ENCODE data around the gene ZFYVE9.
"Not testable (repeated sequence)": the region's sequence is repeated elsewhere in the genome, so short reads cannot be mapped to it uniquely, and the experiment has no call there.

The ZFYVE9 gene

GRCh38 chr1:52162947-52163346 is 21.1 kb downstream of the ZFYVE9 start:
- no peak for DNase-seq (ENCODE audit: low spot score in 2 of 2)
- Mint-ChIP-seq H3K36me3 (peaks cover 2% of the 10 kb centered on the region), H3K27ac (no peak overlapping the region), H3K4me1 (no peaks in the 10 kb centered on the region), H3K4me3 (no peak overlapping the region), H3K9me3 (no peaks in the 10 kb centered on the region), H3K27me3 (peaks cover 13% of the 10 kb centered on the region)
- no peak for ATAC-seq (ENCODE audit: low read depth)

GRCh38 chr1:52164604-52165003 is 22.7 kb downstream of the ZFYVE9 start:
- Mint-ChIP-seq H3K4me1 (no peaks in the 10 kb centered on the region), H3K27ac (no peak overlapping the region), H3K4me3 (no peak overlapping the region), H3K36me3 (peaks cover 2% of the 10 kb centered on the region), H3K27me3 (peaks cover 13% of the 10 kb centered on the region), H3K9me3 (no peaks in the 10 kb centered on the region)
- no peak for ATAC-seq (ENCODE audit: low read depth)
- DNase-seq (ENCODE audit: low spot score in 2 of 2), result no peak

- H3K27ac Mint-ChIP-seq, result no peak overlapping the region
- no peak overlapping the region for H3K4me3 Mint-ChIP-seq
- ATAC-seq (ENCODE audit: low read depth), result no peak
Observed at GRCh38 chr1:52166996-52167753, 25.3 kb downstream of the ZFYVE9 start.

GRCh38 chr1:52168373-52169080 is 26.6 kb downstream of the ZFYVE9 start:
- Mint-ChIP-seq H3K27me3 (peaks cover 4% of the 10 kb centered on the region), H3K4me1 (no peaks in the 10 kb centered on the region)
- no peak for ATAC-seq (ENCODE audit: low read depth)

More at GRCh38 chr1:52166996-52167753, 25.3 kb downstream of the ZFYVE9 start:
- Mint-ChIP-seq H3K9me3 (peaks cover 2% of the 10 kb centered on the region), H3K4me1 (no peaks in the 10 kb centered on the region), H3K36me3 (peaks cover 2% of the 10 kb centered on the region), H3K27me3 (peaks cover 9% of the 10 kb centered on the region)
- DNase-seq (ENCODE audit: low spot score in 2 of 2), result no peak

GRCh38 chr1:52171149-52171548 is 29.3 kb downstream of the ZFYVE9 start:
- H3K36me3 Mint-ChIP-seq; DNase-seq (ENCODE audit: low spot score in 2 of 2); H3K4me1 Mint-ChIP-seq; H3K27ac Mint-ChIP-seq; H3K9me3 Mint-ChIP-seq; H3K27me3 Mint-ChIP-seq; ATAC-seq (ENCODE audit: low read depth); H3K4me3 Mint-ChIP-seq: not testable (repeated sequence)

More at GRCh38 chr1:52168373-52169080, 26.6 kb downstream of the ZFYVE9 start:
- H3K36me3 Mint-ChIP-seq, result no peaks in the 10 kb centered on the region
- no peak overlapping the region for H3K27ac Mint-ChIP-seq
- peaks cover 2% of the 10 kb centered on the region for H3K9me3 Mint-ChIP-seq
- H3K4me3 Mint-ChIP-seq, result no peak overlapping the region
- DNase-seq (ENCODE audit: low spot score in 2 of 2), result no peak

- Mint-ChIP-seq H3K4me1 (no peaks in the 10 kb centered on the region), H3K27ac (no peak overlapping the region), H3K36me3 (peaks cover 4% of the 10 kb centered on the region), H3K27me3 (peaks cover 14% of the 10 kb centered on the region), H3K9me3 (no peaks in the 10 kb centered on the region), H3K4me3 (no peak overlapping the region)
- no peak for ATAC-seq (ENCODE audit: low read depth)
- DNase-seq (ENCODE audit: low spot score in 2 of 2), result no peak
Observed at GRCh38 chr1:52179073-52179472, 37.2 kb downstream of the ZFYVE9 start.

GRCh38 chr1:52180176-52180575 is 38.3 kb downstream of the ZFYVE9 start:
- H3K4me1 Mint-ChIP-seq, result no peaks in the 10 kb centered on the region
- DNase-seq (ENCODE audit: low spot score in 2 of 2) (no peak), ATAC-seq (ENCODE audit: low read depth) (no peak)
- no peak overlapping the region for H3K4me3 Mint-ChIP-seq
- no peaks in the 10 kb centered on the region for H3K9me3 Mint-ChIP-seq
- peaks cover 4% of the 10 kb centered on the region for H3K36me3 Mint-ChIP-seq
- peaks cover 11% of the 10 kb centered on the region for H3K27me3 Mint-ChIP-seq
- no peak overlapping the region for H3K27ac Mint-ChIP-seq

- H3K36me3 Mint-ChIP-seq; H3K27ac Mint-ChIP-seq; DNase-seq (ENCODE audit: low spot score in 2 of 2); ATAC-seq (ENCODE audit: low read depth); H3K9me3 Mint-ChIP-seq; H3K4me1 Mint-ChIP-seq; H3K4me3 Mint-ChIP-seq: not testable (repeated sequence)
- H3K27me3 Mint-ChIP-seq, result peaks cover 13% of the 10 kb centered on the region
Observed at GRCh38 chr1:52181759-52182158, 39.9 kb downstream of the ZFYVE9 start.

GRCh38 chr1:52182328-52182727 is 40.4 kb downstream of the ZFYVE9 start:
- not testable (repeated sequence) for H3K27ac Mint-ChIP-seq; DNase-seq (ENCODE audit: low spot score in 2 of 2); H3K4me1 Mint-ChIP-seq; H3K36me3 Mint-ChIP-seq; H3K9me3 Mint-ChIP-seq; ATAC-seq (ENCODE audit: low read depth); H3K4me3 Mint-ChIP-seq
- H3K27me3 Mint-ChIP-seq, result peaks cover 11% of the 10 kb centered on the region

GRCh38 chr1:52182874-52183400 is 41.0 kb downstream of the ZFYVE9 start:
- ATAC-seq (ENCODE audit: low read depth), result no peak
- Mint-ChIP-seq H3K36me3 (no peaks in the 10 kb centered on the region), H3K27ac (no peak overlapping the region), H3K9me3 (no peaks in the 10 kb centered on the region), H3K4me3 (no peak overlapping the region), H3K4me1 (no peaks in the 10 kb centered on the region), H3K27me3 (peaks cover 7% of the 10 kb centered on the region)
- DNase-seq (ENCODE audit: low spot score in 2 of 2), result no peak

- ATAC-seq (ENCODE audit: low read depth) (no peak), DNase-seq (ENCODE audit: low spot score in 2 of 2) (no peak)
- Mint-ChIP-seq H3K9me3 (no peaks in the 10 kb centered on the region), H3K36me3 (no peaks in the 10 kb centered on the region), H3K27ac (no peak overlapping the region), H3K4me3 (no peak overlapping the region), H3K27me3 (peaks cover 4% of the 10 kb centered on the region), H3K4me1 (no peaks in the 10 kb centered on the region)
Observed at GRCh38 chr1:52186449-52186848, 44.6 kb downstream of the ZFYVE9 start.

GRCh38 chr1:52189898-52190480 is 48.1 kb downstream of the ZFYVE9 start:
- H3K4me1 Mint-ChIP-seq, result no peaks in the 10 kb centered on the region
- no peak for ATAC-seq (ENCODE audit: low read depth)

GRCh38 chr1:52190500-52191252 is 48.8 kb downstream of the ZFYVE9 start:
- Mint-ChIP-seq H3K27ac (no peak overlapping the region), H3K4me1 (no peaks in the 10 kb centered on the region), H3K27me3 (peaks cover 6% of the 10 kb centered on the region), H3K9me3 (no peaks in the 10 kb centered on the region), H3K36me3 (no peaks in the 10 kb centered on the region), H3K4me3 (no peak overlapping the region)
- ATAC-seq (ENCODE audit: low read depth) (no peak), DNase-seq (ENCODE audit: low spot score in 2 of 2) (no peak)

More at GRCh38 chr1:52189898-52190480, 48.1 kb downstream of the ZFYVE9 start:
- Mint-ChIP-seq H3K27me3 (peaks cover 6% of the 10 kb centered on the region), H3K9me3 (no peaks in the 10 kb centered on the region), H3K36me3 (no peaks in the 10 kb centered on the region), H3K4me3 (no peak overlapping the region), H3K27ac (no peak overlapping the region)
- DNase-seq (ENCODE audit: low spot score in 2 of 2), result no peak
